ENCODE measurements around the gene PLCB3.

PLCB3 gene

GRCh38 chr11:64251016-64251752, at the start of gene PLCB3:
PLCB3 (plus strand) TSS chr11:64251530; CDS start chr11:64251650, 120 bp downstream.
- peak; percentile 44 for DNase-seq (ENCODE audit: low read depth)

GRCh38 chr11:64201543-64201942, 49.8 kb upstream of the PLCB3 start:
- no peak for DNase-seq (ENCODE audit: low read depth)

GRCh38 chr11:64202992-64203391, 48.3 kb upstream of the PLCB3 start:
- DNase-seq (ENCODE audit: low read depth) = no peak

GRCh38 chr11:64203421-64204079, 47.8 kb upstream of the PLCB3 start:
- DNase-seq (ENCODE audit: low read depth) = no peak

- DNase-seq (ENCODE audit: low read depth) = no peak
Observed at GRCh38 chr11:64204080-64204440, 47.3 kb upstream of the PLCB3 start.

GRCh38 chr11:64204464-64204989, 46.8 kb upstream of the PLCB3 start:
- DNase-seq (ENCODE audit: low read depth) = peak; percentile 74

GRCh38 chr11:64206457-64207255, 44.7 kb upstream of the PLCB3 start, which contains the start of gene FERMT3:
FERMT3 (plus strand) TSS chr11:64206721; CDS start chr11:64207365, 644 bp downstream.
- DNase-seq (ENCODE audit: low read depth) = peak; percentile 73

- peak; percentile 82 for DNase-seq (ENCODE audit: low read depth)
Observed at GRCh38 chr11:64207256-64208085, 43.9 kb upstream of the PLCB3 start.

- DNase-seq (ENCODE audit: low read depth) = no peak
Observed at GRCh38 chr11:64208086-64208795, 43.1 kb upstream of the PLCB3 start.

GRCh38 chr11:64208796-64209562, 42.4 kb upstream of the PLCB3 start:
- DNase-seq (ENCODE audit: low read depth) = no peak

- DNase-seq (ENCODE audit: low read depth) = no peak
Observed at GRCh38 chr11:64209563-64209843, 41.8 kb upstream of the PLCB3 start.

GRCh38 chr11:64210301-64211020, 40.9 kb upstream of the PLCB3 start:
- DNase-seq (ENCODE audit: low read depth) = no peak

GRCh38 chr11:64211181-64211872, 40.0 kb upstream of the PLCB3 start:
- no peak for DNase-seq (ENCODE audit: low read depth)

GRCh38 chr11:64216879-64217278, 34.5 kb upstream of the PLCB3 start:
- DNase-seq (ENCODE audit: low read depth) = no peak

- no peak for DNase-seq (ENCODE audit: low read depth)
Observed at GRCh38 chr11:64218628-64219353, 32.5 kb upstream of the PLCB3 start.

GRCh38 chr11:64219354-64219684, 32.0 kb upstream of the PLCB3 start:
- DNase-seq (ENCODE audit: low read depth) = no peak

- DNase-seq (ENCODE audit: low read depth) = no peak
Observed at GRCh38 chr11:64219755-64220154, 31.6 kb upstream of the PLCB3 start.

- DNase-seq (ENCODE audit: low read depth) = no peak
Observed at GRCh38 chr11:64220271-64220670, 31.1 kb upstream of the PLCB3 start.

- no peak for DNase-seq (ENCODE audit: low read depth)
Observed at GRCh38 chr11:64220798-64221197, 30.5 kb upstream of the PLCB3 start.
